ENCODE results near the gene TUB. TPM values are rescaled to one million over a fixed set of nuclear protein-coding genes. Genes with fewer than 3 reads are reported as not detected.
A peak's percentile ranks its signal among the peaks of the same experiment; 100 is the strongest.

TUB gene
- total and polyA plus RNA-seq, 11 donors = 4.7 to 38.8 (median 18.4) TPM

GRCh38 chr11:8071616-8072581 lies 9.1 kb upstream of the TUB start:
- Histone ChIP-seq H3K4me3 (no peak overlapping the region), H3K36me3 (no peaks in the 10 kb centered on the region), H3K9me3 (no peaks in the 10 kb centered on the region), H3K27ac (no peak overlapping the region), H3K4me1 (peaks cover 6 to 39% (median 33%) of the 10 kb centered on the region in 12 donors), H3K27me3 (no peaks in the 10 kb centered on the region)
- no peak for ATAC-seq
- peak in 1 of 5 donors; percentile 52 for DNase-seq
- 81 to 91% (median 87%) methylated on average over 18 of the region's 18 CpGs for WGBS, 4 donors
- intact Hi-C loops (cut with DNase I) = loop anchor here in 2 of 10 donors (5.0 kb wide), 1 partner anchor 40 kb away; no protein-coding TSS in a partner anchor
- TF ChIP-seq POLR2A (IDR thresholded peaks at IDR 0.05) (no peak), CTCF (IDR thresholded peaks at IDR 0.05) (no peak)

GRCh38 chr11:8075119-8075726 lies 5.8 kb upstream of the TUB start:
- no peak overlapping the region for H3K4me3 ChIP-seq
- DNase-seq (no peak), ATAC-seq (no peak)
- TF ChIP-seq POLR2A (IDR thresholded peaks at IDR 0.05) = no peak
- TF ChIP-seq CTCF (IDR thresholded peaks at IDR 0.05) = no peak
- no peak overlapping the region for H3K27ac ChIP-seq
- peaks cover 0 to 6% (median 1%) of the 10 kb centered on the region in 12 donors for H3K4me1 ChIP-seq
- 72 to 79% (median 74%) methylated on average over 2 of the region's 2 CpGs for WGBS, 4 donors
- no peaks in the 10 kb centered on the region for H3K36me3 ChIP-seq
- intact Hi-C loops (cut with DNase I) = no loop called here
- peaks cover 0 to 4% (median 0%) of the 10 kb centered on the region in 9 donors for H3K27me3 ChIP-seq
- no peaks in the 10 kb centered on the region for H3K9me3 ChIP-seq

- Histone ChIP-seq H3K27ac (no peak overlapping the region), H3K36me3 (no peaks in the 10 kb centered on the region), H3K27me3 (peaks cover 0 to 10% (median 0%) of the 10 kb centered on the region in 9 donors), H3K4me3 (no peak overlapping the region), H3K9me3 (no peaks in the 10 kb centered on the region), H3K4me1 (peaks cover 0 to 35% (median 23%) of the 10 kb centered on the region in 12 donors)
- ATAC-seq = no peak
- intact Hi-C loops (cut with DNase I) = no loop called here
- peak in 2 of 5 donors; percentile 0 to 22 for DNase-seq
- TF ChIP-seq CTCF (IDR thresholded peaks at IDR 0.05) = no peak
- TF ChIP-seq POLR2A (IDR thresholded peaks at IDR 0.05) = no peak
- whole genome bisulfite sequencing, 4 donors = 93 to 97% (median 94%) methylated on average over 4 of the region's 4 CpGs
Measured at GRCh38 chr11:8079111-8079675, 1.8 kb upstream of the TUB start.
